Measurements from ENCODE around the gene ZNF813. TPM values are rescaled to one million over a fixed set of nuclear protein-coding genes. Genes with fewer than 3 reads are reported as not detected.
"Not testable (repeated sequence)": the region's sequence is repeated elsewhere in the genome, so short reads cannot be mapped to it uniquely, and the experiment has no call there.

ZNF813 gene
- total RNA-seq, result 1 to 10 TPM; 4.4 to 7.6 (median 6.6) TPM
- total RNA-seq (2013), result 8.1 TPM
- total RNA-seq, result 8.8 to 40.1 (median 16.2) reads per million in 29 experiments

- DNase-seq, result peak; percentile 84 to 98 (median 93)
- no peaks in the 10 kb centered on the region for H3K9me3 ChIP-seq
- peaks cover 11 to 14% of the 10 kb centered on the region in 2 donors for H3K27me3 Mint-ChIP-seq
- WGBS (ENCODE audit: insufficient coverage), result 0% methylated on average over 36 of the region's 55 CpGs
- peaks cover 39% of the 10 kb centered on the region for H3K36me3 Mint-ChIP-seq
- peaks cover 0 to 25% of the 10 kb centered on the region in 2 experiments for H3K27me3 ChIP-seq (replicated peaks in 1 of 2; ENCODE audit: control insufficient read depth in 2 of 2, extremely low read depth in 1 of 2, insufficient read depth in 2 of 2, low read length in 1 of 2)
- peak within 1 kb of the TSS; percentile 81 to 91 for H3K27ac Mint-ChIP-seq
- ChIA-PET CTCF (no interaction called here), POLR2A (no interaction called here)
- H3K4me1 Mint-ChIP-seq, result peaks cover 27 to 47% (median 33%) of the 10 kb centered on the region in 3 donors
- ATAC-seq (replicated peaks in 1 of 4), result peak; percentile 96 to 98 (median 98)
- peak within 1 kb of the TSS; percentile 62 to 94 for H3K4me3 ChIP-seq (ENCODE audit: control insufficient read depth in 1 of 2, extremely low read depth in 1 of 2, low read length in 1 of 2)
- H3K4me3 Mint-ChIP-seq, result peak within 1 kb of the TSS; percentile 88 to 90 (median 90)
- peaks cover 4 to 20% of the 10 kb centered on the region in 2 experiments for H3K4me1 ChIP-seq (ENCODE audit: control insufficient read depth in 1 of 2, extremely low read depth in 1 of 2, insufficient read depth in 2 of 2, low read length in 2 of 2)
- peak within 1 kb of the TSS; percentile 58 for H3K27ac ChIP-seq (ENCODE audit: low read length)
- no peaks in the 10 kb centered on the region for H3K36me3 ChIP-seq (ENCODE audit: control insufficient read depth in 2 of 2, extremely low read depth in 1 of 2, insufficient read depth in 1 of 2, low read length in 1 of 2)
- peaks cover 14 to 19% (median 15%) of the 10 kb centered on the region in 3 donors for H3K9me3 Mint-ChIP-seq
Measured at GRCh38 chr19:53467485-53468262, at the start of gene ZNF813. Gene ZNF813, plus strand, starts transcription at chr19:53467733. Its CDS starts 16,090 bp downstream, at chr19:53483823.

- 89% methylated on average over 2 of the region's 11 CpGs for WGBS (ENCODE audit: insufficient coverage)
- H3K27ac Mint-ChIP-seq; H3K27ac ChIP-seq (ENCODE audit: low read length); DNase-seq; CTCF ChIA-PET; H3K36me3 Mint-ChIP-seq; ATAC-seq (replicated peaks in 1 of 4); H3K4me1 Mint-ChIP-seq; H3K27me3 ChIP-seq (replicated peaks in 1 of 2; ENCODE audit: control insufficient read depth in 2 of 2, extremely low read depth in 1 of 2, insufficient read depth in 2 of 2, low read length in 1 of 2); H3K4me3 ChIP-seq (ENCODE audit: control insufficient read depth in 1 of 2, extremely low read depth in 1 of 2, low read length in 1 of 2); H3K36me3 ChIP-seq (ENCODE audit: control insufficient read depth in 2 of 2, extremely low read depth in 1 of 2, insufficient read depth in 1 of 2, low read length in 1 of 2); H3K27me3 Mint-ChIP-seq; H3K4me1 ChIP-seq (ENCODE audit: control insufficient read depth in 1 of 2, extremely low read depth in 1 of 2, insufficient read depth in 2 of 2, low read length in 2 of 2); H3K9me3 ChIP-seq; H3K4me3 Mint-ChIP-seq; POLR2A ChIA-PET: not testable (repeated sequence)
- peaks cover 4 to 25% (median 21%) of the 10 kb centered on the region in 3 donors for H3K9me3 Mint-ChIP-seq
Measured at GRCh38 chr19:53420520-53421315, 46.8 kb upstream of the ZNF813 start.

- H3K9me3 Mint-ChIP-seq, result peaks cover under 1 to 17% (median 12%) of the 10 kb centered on the region in 3 donors
- Histone ChIP-seq H3K4me3 (ENCODE audit: control insufficient read depth in 1 of 2, extremely low read depth in 1 of 2, low read length in 1 of 2) (no peak overlapping the region), H3K9me3 (no peaks in the 10 kb centered on the region), H3K4me1 (ENCODE audit: control insufficient read depth in 1 of 2, extremely low read depth in 1 of 2, insufficient read depth in 2 of 2, low read length in 2 of 2) (peaks cover 0 to 6% of the 10 kb centered on the region in 2 experiments), H3K27me3 (replicated peaks in 1 of 2; ENCODE audit: control insufficient read depth in 2 of 2, extremely low read depth in 1 of 2, insufficient read depth in 2 of 2, low read length in 1 of 2) (no peaks in the 10 kb centered on the region), H3K27ac (ENCODE audit: low read length) (no peak overlapping the region), H3K36me3 (ENCODE audit: control insufficient read depth in 2 of 2, extremely low read depth in 1 of 2, insufficient read depth in 1 of 2, low read length in 1 of 2) (no peaks in the 10 kb centered on the region)
- no peaks in the 10 kb centered on the region for H3K36me3 Mint-ChIP-seq
- DNase-seq, result no peak
- POLR2A ChIA-PET, result no interaction called here
- peaks cover 0 to 3% (median 2%) of the 10 kb centered on the region in 3 donors for H3K4me1 Mint-ChIP-seq
- H3K4me3 Mint-ChIP-seq, result no peak overlapping the region
- H3K27me3 Mint-ChIP-seq, result peaks cover 0 to 2% of the 10 kb centered on the region in 2 donors
- no peak for ATAC-seq (replicated peaks in 1 of 4)
- WGBS (ENCODE audit: insufficient coverage), result no CpG with 5 or more reads among the region's 5 CpGs
- CTCF ChIA-PET, result no interaction called here
- no peak overlapping the region for H3K27ac Mint-ChIP-seq
Measured at GRCh38 chr19:53422551-53422950, 45.0 kb upstream of the ZNF813 start.

GRCh38 chr19:53423074-53423473 is 44.5 kb upstream of the ZNF813 start:
- H3K4me3 Mint-ChIP-seq; H3K4me1 ChIP-seq (ENCODE audit: control insufficient read depth in 1 of 2, extremely low read depth in 1 of 2, insufficient read depth in 2 of 2, low read length in 2 of 2); H3K27me3 Mint-ChIP-seq; H3K9me3 ChIP-seq; DNase-seq; H3K27me3 ChIP-seq (replicated peaks in 1 of 2; ENCODE audit: control insufficient read depth in 2 of 2, extremely low read depth in 1 of 2, insufficient read depth in 2 of 2, low read length in 1 of 2); H3K4me3 ChIP-seq (ENCODE audit: control insufficient read depth in 1 of 2, extremely low read depth in 1 of 2, low read length in 1 of 2); H3K27ac ChIP-seq (ENCODE audit: low read length); H3K4me1 Mint-ChIP-seq; POLR2A ChIA-PET; ATAC-seq (replicated peaks in 1 of 4); H3K27ac Mint-ChIP-seq; H3K36me3 Mint-ChIP-seq; H3K36me3 ChIP-seq (ENCODE audit: control insufficient read depth in 2 of 2, extremely low read depth in 1 of 2, insufficient read depth in 1 of 2, low read length in 1 of 2): not testable (repeated sequence)
- H3K9me3 Mint-ChIP-seq, result peaks cover 0 to 14% (median 9%) of the 10 kb centered on the region in 3 donors
- WGBS (ENCODE audit: insufficient coverage), result no CpG with 5 or more reads among the region's 13 CpGs
- CTCF ChIA-PET, result interaction anchor here in 1 of 2 donors (0.6 kb wide), 1 partner anchor 1522 kb away, joined by 3 read pairs; no protein-coding TSS in a partner anchor

- CTCF ChIA-PET, result interaction anchor here in 1 of 2 donors (0.6 kb wide), 1 partner anchor 1522 kb away, joined by 3 read pairs; no protein-coding TSS in a partner anchor
- H3K27me3 Mint-ChIP-seq; H3K4me1 ChIP-seq (ENCODE audit: control insufficient read depth in 1 of 2, extremely low read depth in 1 of 2, insufficient read depth in 2 of 2, low read length in 2 of 2); DNase-seq; H3K4me1 Mint-ChIP-seq; H3K4me3 ChIP-seq (ENCODE audit: control insufficient read depth in 1 of 2, extremely low read depth in 1 of 2, low read length in 1 of 2); H3K4me3 Mint-ChIP-seq; POLR2A ChIA-PET; H3K27me3 ChIP-seq (replicated peaks in 1 of 2; ENCODE audit: control insufficient read depth in 2 of 2, extremely low read depth in 1 of 2, insufficient read depth in 2 of 2, low read length in 1 of 2); H3K36me3 ChIP-seq (ENCODE audit: control insufficient read depth in 2 of 2, extremely low read depth in 1 of 2, insufficient read depth in 1 of 2, low read length in 1 of 2); H3K36me3 Mint-ChIP-seq; H3K9me3 ChIP-seq; H3K27ac ChIP-seq (ENCODE audit: low read length); H3K27ac Mint-ChIP-seq: not testable (repeated sequence)
- peaks cover 0 to 14% (median 9%) of the 10 kb centered on the region in 3 donors for H3K9me3 Mint-ChIP-seq
- no CpG with 5 or more reads among the region's 8 CpGs for WGBS (ENCODE audit: insufficient coverage)
- peak in 1 of 4 experiments; percentile 40 for ATAC-seq (replicated peaks in 1 of 4)
Measured at GRCh38 chr19:53423680-53424079, 43.9 kb upstream of the ZNF813 start.

- Histone ChIP-seq H3K4me1 (ENCODE audit: control insufficient read depth in 1 of 2, extremely low read depth in 1 of 2, insufficient read depth in 2 of 2, low read length in 2 of 2) (peaks cover 0 to 6% of the 10 kb centered on the region in 2 experiments), H3K27ac (ENCODE audit: low read length) (no peak overlapping the region), H3K27me3 (replicated peaks in 1 of 2; ENCODE audit: control insufficient read depth in 2 of 2, extremely low read depth in 1 of 2, insufficient read depth in 2 of 2, low read length in 1 of 2) (no peaks in the 10 kb centered on the region), H3K9me3 (no peaks in the 10 kb centered on the region), H3K36me3 (ENCODE audit: control insufficient read depth in 2 of 2, extremely low read depth in 1 of 2, insufficient read depth in 1 of 2, low read length in 1 of 2) (no peaks in the 10 kb centered on the region), H3K4me3 (ENCODE audit: control insufficient read depth in 1 of 2, extremely low read depth in 1 of 2, low read length in 1 of 2) (no peak overlapping the region)
- 32% methylated on average over 4 of the region's 9 CpGs for WGBS (ENCODE audit: insufficient coverage)
- H3K4me3 Mint-ChIP-seq, result no peak overlapping the region
- ChIA-PET CTCF (interaction anchor here (0.6 to 1.1 kb wide), 6 partner anchors 8 to 1041 kb away, joined by 3 to 7 read pairs (median 6); no protein-coding TSS in a partner anchor), POLR2A (no interaction called here)
- no peaks in the 10 kb centered on the region for H3K36me3 Mint-ChIP-seq
- peaks cover 0 to 7% (median 0%) of the 10 kb centered on the region in 3 donors for H3K9me3 Mint-ChIP-seq
- peaks cover 0 to 2% of the 10 kb centered on the region in 2 donors for H3K27me3 Mint-ChIP-seq
- H3K4me1 Mint-ChIP-seq, result peaks cover 3 to 9% (median 5%) of the 10 kb centered on the region in 3 donors
- ATAC-seq (replicated peaks in 1 of 4), result peak; percentile 85 to 92 (median 90)
- H3K27ac Mint-ChIP-seq, result no peak overlapping the region
- peak; percentile 21 to 85 (median 57) for DNase-seq
Measured at GRCh38 chr19:53424968-53425597, 42.5 kb upstream of the ZNF813 start.

Measured in T-cell (primary cell).